H1 (cell line): ENCODE measurements around the gene CLEC16A. TPM values are rescaled to one million over a fixed set of nuclear protein-coding genes. Genes with fewer than 3 reads are reported as not detected.

Source experiments
- CTCF ChIA-PET: fragments of 300-600 bp; sonication (Branson Sonifier 250); formaldehyde crosslinking; loops from one replicate; lab custom pipeline; 2021; ENCODE audit not compliant: partially characterized antibody; lab: Charles Lee
- POLR2A ChIA-PET: fragments of 300-600 bp; sonication (Branson Sonifier 250); formaldehyde crosslinking; loops from one replicate; lab custom pipeline; 2021; ENCODE audit warnings: inconsistent platforms; ENCODE audit not compliant: partially characterized antibody; lab: Charles Lee
- DNase-seq, 2 experiments: peaks; one replicate each; pipeline versions ENCODE4 v3.0.0 to v3.0.0-alpha.2; 2010 to 2022; ENCODE audit warnings: low spot score in 2 of 2, low read depth in 1 of 2, mixed read lengths in 1 of 2
- FAIRE-seq: peaks from 2 replicates; lab custom pipeline; 2011; peaks lifted over from hg19 to GRCh38; lab: Jason Lieb, UNC
- H2AFZ ChIP-seq: 2 replicates; pipeline ENCODE4 v1.8.1; 2012; ENCODE audit warnings: low read length, inconsistent platforms
- H2AK5ac ChIP-seq: 2 replicates; pipeline ENCODE4 v1.6.1; 2013; ENCODE audit warnings: low read depth, low read length
- H2BK120ac ChIP-seq: replicated peaks from 2 replicates; pipeline ENCODE3; 2013; ENCODE audit warnings: low read depth, low read length, inconsistent platforms
- H2BK12ac ChIP-seq: 2 replicates; pipeline ENCODE4 v1.6.1; 2013; ENCODE audit warnings: low read depth, low read length
- H2BK15ac ChIP-seq: 2 replicates; pipeline ENCODE4 v1.6.1; 2013; ENCODE audit warnings: low read length
- H2BK20ac ChIP-seq: 2 replicates; pipeline ENCODE4 v1.6.1; 2013; ENCODE audit warnings: low read length
- H2BK5ac ChIP-seq: 2 replicates; pipeline ENCODE4 v1.6.1; 2013; ENCODE audit warnings: low read depth, low read length
- H3K14ac ChIP-seq: 2 replicates; pipeline ENCODE4 v1.6.1; 2013; ENCODE audit warnings: inconsistent platforms; ENCODE audit not compliant: insufficient read length
- H3K18ac ChIP-seq: 2 replicates; pipeline ENCODE4 v1.6.1; 2013; ENCODE audit warnings: low read length; ENCODE audit errors: extremely low read depth
- H3K23ac ChIP-seq: 2 replicates; pipeline ENCODE4 v1.6.1; 2013; ENCODE audit warnings: inconsistent platforms; ENCODE audit not compliant: insufficient read length
- H3K23me2 ChIP-seq: 2 replicates; pipeline ENCODE4 v1.6.1; 2013; ENCODE audit warnings: low read depth, low read length
- H3K27ac ChIP-seq: 2 replicates; pipeline ENCODE4 v1.6.1; 2011; ENCODE audit warnings: low read depth, low read length, inconsistent platforms
- H3K27me3 ChIP-seq, 4 experiments: replicated peaks in 1 of 4; 1 replicate in 1 of 4; 2 replicates in 3 of 4; pipeline versions ENCODE4 v1.6.1 to v1.8.1; 2011 to 2013; ENCODE audit warnings: low read length in 3 of 4, mild to moderate bottlenecking in 3 of 4, inconsistent platforms in 2 of 4, mixed read lengths in 2 of 4, moderate library complexity in 1 of 4; ENCODE audit not compliant: control insufficient read depth in 3 of 4, insufficient read depth in 3 of 4; ENCODE audit errors: extremely low read depth in 1 of 4
- H3K36me3 ChIP-seq, 4 experiments: 2 replicates each; pipeline versions ENCODE4 v1.6.1 to v1.8.1; 2011 to 2013; ENCODE audit warnings: mild to moderate bottlenecking in 4 of 4, low read length in 3 of 4, moderate library complexity in 2 of 4, control low read depth in 1 of 4, inconsistent platforms in 1 of 4; ENCODE audit not compliant: insufficient read depth in 4 of 4, control insufficient read depth in 2 of 4
- H3K4ac ChIP-seq: replicated peaks from 2 replicates; pipeline ENCODE3; 2013; ENCODE audit warnings: low read length, low read depth, mixed read lengths, inconsistent platforms; ENCODE audit not compliant: insufficient read length
- H3K4me1 ChIP-seq, 4 experiments: replicated peaks in 1 of 4; 1 replicate in 1 of 4; 2 replicates in 3 of 4; pipeline versions ENCODE4 v1.6.1 to v1.8.1; 2011 to 2013; ENCODE audit warnings: low read length in 3 of 4, inconsistent platforms in 2 of 4, mixed read lengths in 1 of 4; ENCODE audit not compliant: insufficient read depth in 4 of 4, control insufficient read depth in 3 of 4
- H3K4me2 ChIP-seq, 2 experiments: 2 replicates each; pipeline versions ENCODE4 v1.6.1 to v1.8.1; 2011 to 2013; ENCODE audit warnings: low read depth in 2 of 2, low read length in 2 of 2, control low read depth in 1 of 2, inconsistent platforms in 1 of 2, mild to moderate bottlenecking in 1 of 2; ENCODE audit not compliant: insufficient read depth in 1 of 2
- H3K4me3 ChIP-seq, 4 experiments: fragments of 200-600, 300-600 bp in 1 of 4; sonication (generic), shearing (Covaris generic), sonication (Bioruptor Twin) in 1 of 4; 2 replicates each; pipeline versions ENCODE4 v1.5.1 to v1.8.1; 2011 to 2016; ENCODE audit warnings: low read length in 4 of 4, low read depth in 3 of 4, control low read depth in 2 of 4, inconsistent platforms in 2 of 4, mild to moderate bottlenecking in 2 of 4, mixed read lengths in 1 of 4, moderate library complexity in 1 of 4; ENCODE audit not compliant: insufficient read depth in 2 of 4; ENCODE audit errors: extremely low read depth in 1 of 4
- H3K56ac ChIP-seq: replicated peaks from 2 replicates; pipeline ENCODE3; 2013; ENCODE audit warnings: low read depth, mild to moderate bottlenecking, mixed read lengths, low read length, inconsistent platforms; ENCODE audit not compliant: insufficient read length
- H3K79me1 ChIP-seq: 2 replicates; pipeline ENCODE4 v1.6.1; 2013; ENCODE audit warnings: low read depth, low read length, control low read depth
- H3K79me2 ChIP-seq, 2 experiments: 2 replicates each; pipeline versions ENCODE4 v1.6.1 to v1.8.1; 2012 to 2013; ENCODE audit warnings: low read length in 2 of 2, mild to moderate bottlenecking in 2 of 2, inconsistent platforms in 1 of 2; ENCODE audit not compliant: insufficient read depth in 2 of 2, control insufficient read depth in 1 of 2
- H3K9ac ChIP-seq, 4 experiments: replicated peaks in 1 of 4; 1 replicate in 1 of 4; 2 replicates in 3 of 4; pipeline versions ENCODE4 v1.6.1 to v1.8.1; 2011 to 2013; ENCODE audit warnings: low read depth in 3 of 4, low read length in 3 of 4, control low read depth in 2 of 4, mild to moderate bottlenecking in 2 of 4, moderate library complexity in 2 of 4, inconsistent platforms in 1 of 4; ENCODE audit errors: extremely low read depth in 1 of 4
- H3K9me3 ChIP-seq, 2 experiments: 2 replicates each; pipeline versions ENCODE4 v1.6.1 to v1.8.1; 2012 to 2013; ENCODE audit warnings: mild to moderate bottlenecking in 2 of 2, moderate library complexity in 2 of 2, control low read depth in 1 of 2, inconsistent platforms in 1 of 2, low read depth in 1 of 2, low read length in 1 of 2, mixed read lengths in 1 of 2; ENCODE audit not compliant: insufficient read depth in 2 of 2
- H4K20me1 ChIP-seq, 2 experiments: replicated peaks in 1 of 2; 2 replicates each; pipeline versions ENCODE3 to v1.8.1; 2011 to 2013; ENCODE audit warnings: inconsistent platforms in 2 of 2, low read length in 2 of 2, mild to moderate bottlenecking in 1 of 2; ENCODE audit not compliant: insufficient read depth in 2 of 2, control insufficient read depth in 1 of 2
- H4K5ac ChIP-seq: 2 replicates; pipeline ENCODE4 v1.6.1; 2013; ENCODE audit warnings: low read length, low read depth, mixed read lengths, inconsistent platforms; ENCODE audit not compliant: insufficient read length
- H4K8ac ChIP-seq: 2 replicates; pipeline ENCODE4 v1.8.0; 2013; ENCODE audit warnings: mild to moderate bottlenecking, moderate library complexity, low read length, inconsistent platforms; ENCODE audit not compliant: insufficient read depth; ENCODE audit errors: extremely low read depth
- H4K91ac ChIP-seq: replicated peaks from 2 replicates; pipeline ENCODE3; 2013; ENCODE audit warnings: low read length, mixed read lengths, inconsistent platforms; ENCODE audit not compliant: insufficient read length
- GABPA ChIP-seq: IDR thresholded peaks from 2 replicates; pipeline ENCODE4 v1.6.1; 2011; ENCODE audit warnings: mild to moderate bottlenecking, low read length, moderate library complexity, borderline replicate concordance; ENCODE audit not compliant: insufficient read depth
- JUN ChIP-seq: IDR thresholded peaks from 2 replicates; pipeline ENCODE4 v1.6.1; 2011; ENCODE audit warnings: low read depth, mild to moderate bottlenecking, improper control_type of control experiment, low read length
- TAF7 ChIP-seq: optimal IDR thresholded peaks from 2 replicates; pipeline ENCODE3; 2011; ENCODE audit warnings: low read depth, mild to moderate bottlenecking, inconsistent platforms, low read length, moderate library complexity, borderline replicate concordance
- TBP ChIP-seq: IDR thresholded peaks from 2 replicates; pipeline ENCODE4 v1.6.1; 2011; ENCODE audit warnings: low read depth, low read length, improper control_type of control experiment
- YY1 ChIP-seq: IDR thresholded peaks from 2 replicates; pipeline ENCODE4 v1.6.1; 2011; ENCODE audit warnings: low read depth, mild to moderate bottlenecking, low read length
- WGBS, 2 experiments: shearing (Covaris generic) in 1 of 2; methylation state at CpG; one replicate each; pipeline versions ENCODE4 v1.1.6 to v1.1.7; 2013 to 2015; ENCODE audit warnings: low lambda C conversion rate in 2 of 2, mixed read lengths in 2 of 2, inconsistent platforms in 1 of 2, low coverage in 1 of 2, missing lambda C conversion rate in 1 of 2; ENCODE audit not compliant: insufficient replicate concordance in 2 of 2, insufficient coverage in 1 of 2, insufficient read length in 1 of 2; ENCODE audit errors: extremely low coverage in 1 of 2, missing lambda C conversion rate in 1 of 2; 5-methylcytosine and 5-hydroxymethylcytosine counted together
- polyA plus RNA-seq, 7 experiments: library from polyadenylated mRNA; depleted of rRNA in 3 of 7; stranded (reverse) in 5 of 7; unstranded in 2 of 7; fragments of >200 nt in 5 of 7; fragments of 200-250 nt in 2 of 7; gene quantifications; 1 replicate in 5 of 7; 2 replicates in 1 of 7; 4 replicates in 1 of 7; pipeline versions ENCODE4 v1.2.1 to v1.2.3, GENCODE V29; 2011 to 2013; ENCODE audit warnings: missing spikeins in 2 of 7, mixed read lengths in 2 of 7
- total RNA-seq: library from RNA; stranded (reverse); fragmentation: NEBNext Ultra II Directional; extraction: Animal tissue kit (Norgen Biotek cat#: 25700); gene quantifications from 2 replicates; pipeline ENCODE4 v1.2.1, GENCODE V29; 2021

CLEC16A gene
- total and polyA plus RNA-seq, 2 of the 8 experiments (the other 6 are each of a cell fraction or from before 2014, with no cell fraction given), result 7.6 to 19.3 TPM

- no peak overlapping the region for H4K8ac ChIP-seq
- no peak for FAIRE-seq
- H2AK5ac ChIP-seq, result no peak overlapping the region
- no peak overlapping the region for H2BK120ac ChIP-seq
- H3K27me3 ChIP-seq, result no peaks in the 10 kb centered on the region
- H4K91ac ChIP-seq, result no peak overlapping the region
- no peak overlapping the region for H3K27ac ChIP-seq
- H3K18ac ChIP-seq, result no peak overlapping the region
- no peaks in the 10 kb centered on the region for H3K23me2 ChIP-seq
- no peak overlapping the region for H3K56ac ChIP-seq
- H2BK12ac ChIP-seq, result no peak overlapping the region
- H3K9me3 ChIP-seq, result no peaks in the 10 kb centered on the region
- H2BK5ac ChIP-seq, result no peak overlapping the region
- ChIA-PET POLR2A (no interaction called here), CTCF (interaction anchor here (0.7 to 2.0 kb wide), 2 partner anchors 13 to 158 kb away, joined by 4 to 6 read pairs; no protein-coding TSS in a partner anchor)
- H3K4me1 ChIP-seq, result no peaks in the 10 kb centered on the region
- H3K79me1 ChIP-seq, result no peaks in the 10 kb centered on the region
- H3K79me2 ChIP-seq, result no peaks in the 10 kb centered on the region
- H3K9ac ChIP-seq, result no peak overlapping the region
- no peak overlapping the region for H2AFZ ChIP-seq
- no peak for DNase-seq
- H3K14ac ChIP-seq, result no peak overlapping the region
- 84% methylated on average over 4 of the region's 4 CpGs; no CpG with 5 or more reads in 1 of the 2 experiments for WGBS, 2 experiments
- no peak overlapping the region for H3K4me3 ChIP-seq
- H3K36me3 ChIP-seq, result no peaks in the 10 kb centered on the region; a peak in 1 of 8 replicates
- no peak overlapping the region for H2BK15ac ChIP-seq
- H4K20me1 ChIP-seq, result no peaks in the 10 kb centered on the region
- H2BK20ac ChIP-seq, result no peak overlapping the region
- no peak overlapping the region for H3K23ac ChIP-seq
- H4K5ac ChIP-seq, result no peak overlapping the region
- H3K4ac ChIP-seq, result no peak overlapping the region
- no peak overlapping the region for H3K4me2 ChIP-seq
- TF ChIP-seq TAF7 (no peak), JUN (no peak), GABPA (no peak), TBP (no peak), YY1 (no peak)
These were observed 116.0 kb downstream of the CLEC16A start for GRCh38 chr16:11060364-11060763.
